HG03139 (cell line): ENCODE data around the gene MOSPD2.

ENCODE experiments used
- ATAC-seq: cut with Tn5 transposase; IDR thresholded peaks from one replicate; pipeline ENCODE4 v1.9.1; 2021; ENCODE audit not compliant: unreplicated experiment

The MOSPD2 gene

DNA sequence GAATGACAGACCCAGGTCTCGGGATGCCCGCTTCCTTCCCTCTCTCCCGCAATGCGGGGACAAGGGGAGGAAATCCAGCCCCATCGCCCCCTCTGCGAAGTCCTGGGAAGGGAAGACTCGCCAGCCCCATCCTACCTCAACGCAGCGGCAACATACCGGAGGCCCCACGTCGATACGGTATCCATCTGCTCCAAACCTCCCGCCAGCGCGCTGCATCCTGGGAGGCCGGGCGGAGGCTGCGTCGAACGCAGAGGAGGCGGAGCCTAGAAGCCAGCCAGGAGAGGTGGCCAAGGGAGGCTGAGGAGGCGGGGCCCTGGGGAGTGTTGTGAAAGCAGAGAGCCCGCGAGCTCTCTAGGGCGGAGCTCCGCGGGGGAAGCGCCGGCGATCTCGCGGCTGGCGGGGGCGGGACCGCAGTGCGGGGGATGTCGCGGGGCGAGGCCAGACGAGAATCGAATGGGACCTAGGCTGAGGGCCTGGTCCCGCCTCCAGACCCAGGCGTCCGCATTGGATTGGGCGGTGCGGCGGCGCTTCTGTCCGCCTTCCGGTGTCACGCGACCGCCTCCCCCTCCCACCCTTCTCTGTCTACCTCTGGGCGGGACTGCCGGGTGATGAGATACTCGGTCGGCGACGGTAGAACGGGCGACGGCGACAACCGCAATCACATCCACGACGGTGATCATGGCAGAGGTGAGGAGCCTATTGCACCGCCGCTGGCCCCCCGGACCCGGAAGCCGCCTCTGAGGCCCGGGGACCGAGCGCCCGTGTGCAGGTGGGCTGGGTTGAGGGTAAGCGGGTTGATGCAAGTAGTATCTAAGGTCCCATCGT is at the start of gene MOSPD2, which contains the start of gene FANCB:
TSS of gene MOSPD2 (plus strand) at position 571 of the 825 bp plus-strand sequence. CDS start at position 679, 108 bp downstream.
TSS of gene FANCB (minus strand) at position 219 of the 825 bp plus-strand sequence. CDS start 7,559 bp downstream, outside the sequence.
- ATAC-seq, result peak; percentile 97

DNA sequence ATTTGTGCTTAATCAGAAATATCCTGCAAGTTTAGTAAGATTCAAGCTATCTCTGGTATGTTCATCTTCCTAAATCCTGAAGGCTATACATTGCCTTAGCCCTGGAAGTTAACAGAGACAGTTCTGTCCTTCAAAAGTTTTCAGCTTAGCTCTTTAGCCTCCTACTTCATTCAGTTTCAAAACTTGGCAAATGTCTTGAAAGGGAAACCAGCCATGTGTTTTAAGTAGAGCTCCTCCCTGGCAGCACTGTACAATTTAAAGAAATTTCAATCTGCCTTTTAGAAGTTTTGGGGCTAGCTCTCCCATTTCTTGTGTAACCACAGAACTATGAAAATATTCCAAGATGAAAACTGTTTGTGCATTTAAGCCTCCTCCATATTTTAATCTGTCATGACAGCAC is 47.4 kb upstream of the MOSPD2 start:
- ATAC-seq, result no peak

DNA sequence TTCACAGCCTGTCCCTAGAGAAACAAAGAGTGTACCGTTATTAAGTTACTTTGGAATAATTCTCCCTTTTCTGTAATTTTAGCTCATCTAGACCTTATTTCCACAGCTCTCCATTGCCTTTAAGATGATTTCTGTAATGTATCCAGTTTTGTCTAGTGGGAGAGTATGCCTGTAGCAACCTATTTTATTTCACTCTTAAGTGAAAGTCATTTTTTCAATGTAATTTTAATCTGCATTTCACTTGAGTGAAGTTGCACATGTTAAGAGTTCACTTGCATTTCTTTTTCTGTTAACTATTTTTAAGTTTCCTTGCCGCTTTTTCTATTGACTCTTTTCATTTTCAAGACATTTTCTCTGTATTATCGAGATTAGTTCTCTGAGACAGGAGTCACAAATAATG is 46.9 kb upstream of the MOSPD2 start:
- no peak for ATAC-seq

- no peak for ATAC-seq
Measured at GRCh38 chrX:14829643-14830042, 43.6 kb upstream of the MOSPD2 start.

DNA sequence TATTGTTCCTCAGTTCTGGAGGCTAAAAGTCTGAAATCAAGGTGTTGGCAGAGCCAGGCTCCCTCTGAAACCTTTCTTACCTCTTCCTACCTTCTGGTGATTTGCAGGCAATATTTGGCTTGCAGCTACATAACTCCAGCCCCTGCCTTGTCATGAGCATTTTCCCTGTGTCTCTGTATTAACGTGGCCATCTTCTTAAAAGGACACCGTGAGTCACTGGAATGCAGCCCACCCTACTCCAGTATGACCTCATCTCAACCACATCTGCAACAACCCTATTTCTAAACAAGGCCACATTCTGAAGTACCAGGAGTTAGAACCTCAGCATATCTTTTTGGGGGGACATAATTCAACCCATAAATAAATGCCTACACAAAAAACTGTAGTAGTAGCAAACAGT is 41.1 kb upstream of the MOSPD2 start:
- no peak for ATAC-seq

DNA sequence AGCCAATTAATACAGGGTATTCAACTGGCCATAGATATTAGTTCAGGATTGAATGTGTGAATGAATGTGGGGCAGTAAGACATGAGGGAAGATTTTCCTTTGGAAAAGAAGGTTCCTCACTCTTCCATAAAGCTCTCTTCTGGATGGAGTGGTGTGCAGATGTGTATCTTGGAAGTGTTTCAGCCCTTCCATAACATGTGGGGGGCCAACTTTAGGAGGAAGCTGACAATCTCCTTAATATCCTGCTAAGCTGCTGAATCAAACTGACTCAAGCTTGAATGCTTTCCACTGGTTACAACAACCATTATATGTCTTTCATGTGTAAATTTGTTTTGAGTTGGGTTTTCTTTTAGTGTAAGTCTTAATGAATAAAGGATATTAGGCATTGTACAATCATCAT is 40.6 kb upstream of the MOSPD2 start:
- ATAC-seq, result no peak

- ATAC-seq, result no peak
Measured at GRCh38 chrX:14837155-14837554, 36.1 kb upstream of the MOSPD2 start.

GRCh38 chrX:14843666-14844065 is 29.6 kb upstream of the MOSPD2 start:
- ATAC-seq, result no peak

- ATAC-seq, result no peak
Measured at GRCh38 chrX:14851526-14851925, 21.7 kb upstream of the MOSPD2 start.

- ATAC-seq, result no peak
Measured at GRCh38 chrX:14864631-14865030, 8.6 kb upstream of the MOSPD2 start.

DNA sequence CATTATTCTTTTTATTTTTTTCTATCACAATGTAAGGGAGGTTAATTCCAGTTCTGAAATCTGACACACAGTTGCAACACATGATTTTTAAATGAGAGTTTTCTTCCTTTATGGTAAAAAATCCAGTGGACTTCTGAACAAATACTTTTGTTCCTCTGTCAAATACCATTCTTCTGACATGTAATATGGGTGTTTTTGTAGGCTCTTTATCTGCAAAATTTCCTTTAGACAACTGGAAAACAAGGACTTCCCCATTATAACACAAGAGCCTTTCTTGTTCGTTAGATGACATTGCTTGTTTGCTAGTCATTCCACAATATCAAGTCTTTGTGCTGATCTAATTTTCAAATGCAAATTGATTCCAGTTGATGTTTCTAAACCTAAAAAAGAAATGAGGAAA is 8.0 kb upstream of the MOSPD2 start:
- ATAC-seq, result no peak

GRCh38 chrX:14871767-14872166 is 1.5 kb upstream of the MOSPD2 start:
- no peak for ATAC-seq

DNA sequence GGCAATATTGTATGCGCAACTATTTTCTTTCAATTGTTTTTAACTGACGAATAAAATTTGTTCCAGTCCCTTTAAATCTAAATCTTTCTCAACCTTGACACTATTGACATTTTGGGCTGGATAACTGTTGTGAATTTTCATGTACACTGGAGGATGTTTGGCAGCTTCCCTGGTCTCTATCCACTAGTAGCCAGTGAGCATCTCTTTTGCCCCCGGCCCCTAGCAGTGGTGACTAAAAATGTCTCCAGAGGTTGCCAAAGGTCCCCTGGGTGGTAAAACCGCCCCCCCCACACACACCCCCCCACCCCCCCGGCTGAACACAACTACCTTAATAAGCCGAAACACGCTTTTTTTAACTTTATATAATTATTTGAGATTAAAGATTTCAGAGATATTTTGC is 866 bp upstream of the MOSPD2 start:
- no peak for ATAC-seq

- no peak for ATAC-seq
Measured at GRCh38 chrX:14873676-14874049, 442 bp downstream of the MOSPD2 start.

DNA sequence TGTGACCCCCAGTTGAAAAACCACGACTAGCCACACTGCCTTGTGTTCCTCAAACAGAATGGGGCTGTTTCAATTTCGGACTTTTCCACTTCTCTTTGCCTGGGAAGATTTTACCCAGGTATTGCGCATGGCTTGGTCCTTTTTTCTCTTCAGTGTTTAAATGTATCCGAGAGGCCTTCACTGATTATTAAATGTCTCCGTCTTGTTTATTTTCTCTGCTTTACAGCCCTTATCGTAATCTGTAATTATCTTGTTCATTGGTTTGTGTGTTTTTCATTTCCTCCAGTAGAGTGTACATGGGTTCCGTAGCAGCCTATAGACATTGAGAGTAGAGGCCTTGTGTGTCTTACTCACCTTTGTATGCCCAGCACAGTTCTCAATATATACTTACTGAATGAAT is 2.4 kb downstream of the MOSPD2 start:
- ATAC-seq, result no peak

DNA sequence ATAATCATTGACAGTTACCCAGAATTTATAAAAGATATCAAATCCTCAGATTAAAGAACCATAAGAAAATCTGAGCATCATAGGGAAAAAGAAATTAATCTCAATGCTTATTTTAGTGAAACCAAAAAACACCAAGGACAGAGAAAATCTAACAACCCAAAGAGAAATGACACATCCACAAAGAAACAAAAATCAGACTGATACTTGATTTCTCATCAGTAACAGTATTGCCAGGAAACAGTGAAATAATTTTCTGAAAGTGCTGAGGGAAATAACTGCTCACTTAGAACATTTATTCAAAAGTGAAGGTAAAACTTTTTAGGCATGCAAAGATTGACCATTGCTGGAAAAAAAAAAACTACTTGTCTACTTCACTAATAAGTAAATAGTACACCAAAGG is 10.6 kb downstream of the MOSPD2 start:
- no peak for ATAC-seq

GRCh38 chrX:14884714-14885113 is 11.5 kb downstream of the MOSPD2 start:
- no peak for ATAC-seq

- no peak for ATAC-seq
Measured at GRCh38 chrX:14886252-14886651, 13.0 kb downstream of the MOSPD2 start.

DNA sequence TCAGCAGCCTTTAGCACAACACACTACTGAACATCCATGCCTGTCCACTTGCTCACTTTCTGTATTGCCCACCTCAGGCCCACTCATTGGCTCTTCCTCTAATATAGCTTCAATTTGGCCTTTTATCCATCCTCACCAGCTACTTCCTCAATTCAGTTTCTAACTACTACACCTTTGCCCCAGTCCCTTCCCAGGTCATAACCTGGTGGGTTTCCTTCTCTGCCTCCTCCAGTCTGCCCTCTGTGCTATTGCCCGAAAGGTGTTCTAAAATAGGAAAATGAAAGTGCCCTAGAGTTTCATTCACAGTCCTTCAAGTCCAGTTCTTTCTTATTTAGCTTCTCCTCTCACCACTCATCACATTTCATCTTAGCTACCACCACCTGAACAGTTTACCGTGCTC is 23.1 kb downstream of the MOSPD2 start:
- no peak for ATAC-seq

DNA sequence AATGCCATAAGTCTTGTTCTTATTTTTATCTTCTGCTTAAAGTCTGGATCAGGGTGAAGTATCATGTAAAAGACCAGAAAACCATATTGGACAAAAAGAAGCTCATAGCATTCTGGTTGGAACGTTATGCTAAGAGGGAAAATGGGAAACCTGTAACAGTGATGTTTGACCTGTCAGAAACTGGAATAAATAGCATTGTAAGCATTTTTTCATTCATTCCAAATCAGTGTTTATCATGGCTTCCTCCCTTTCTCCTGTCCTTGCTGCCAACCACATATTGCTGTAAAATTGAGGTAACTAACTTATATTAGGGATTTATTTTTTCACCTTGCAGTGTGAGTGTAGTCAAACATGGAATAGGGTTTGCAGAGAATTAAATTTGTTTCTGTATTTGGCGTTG is 23.8 kb downstream of the MOSPD2 start:
- no peak for ATAC-seq

DNA sequence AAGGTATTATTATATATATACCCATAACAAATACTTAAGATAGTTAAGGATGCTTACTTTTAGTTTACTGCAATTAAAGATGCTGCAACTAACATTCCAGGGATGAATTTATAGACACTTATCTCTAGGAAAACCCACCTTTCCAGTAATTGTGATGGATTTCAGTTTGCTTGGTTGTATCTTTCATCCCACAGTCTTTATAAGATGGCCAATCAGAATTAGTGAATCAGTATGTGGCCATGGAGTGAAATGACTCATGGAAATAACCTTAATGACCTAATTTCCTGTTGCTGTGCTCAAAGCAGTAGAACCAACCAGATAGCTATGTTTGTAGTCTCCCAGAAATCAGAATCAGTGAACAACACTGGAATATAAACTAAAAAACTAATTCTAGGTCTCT is 26.4 kb downstream of the MOSPD2 start:
- no peak for ATAC-seq

- no peak for ATAC-seq
Measured at GRCh38 chrX:14902537-14902936, 29.3 kb downstream of the MOSPD2 start.

DNA sequence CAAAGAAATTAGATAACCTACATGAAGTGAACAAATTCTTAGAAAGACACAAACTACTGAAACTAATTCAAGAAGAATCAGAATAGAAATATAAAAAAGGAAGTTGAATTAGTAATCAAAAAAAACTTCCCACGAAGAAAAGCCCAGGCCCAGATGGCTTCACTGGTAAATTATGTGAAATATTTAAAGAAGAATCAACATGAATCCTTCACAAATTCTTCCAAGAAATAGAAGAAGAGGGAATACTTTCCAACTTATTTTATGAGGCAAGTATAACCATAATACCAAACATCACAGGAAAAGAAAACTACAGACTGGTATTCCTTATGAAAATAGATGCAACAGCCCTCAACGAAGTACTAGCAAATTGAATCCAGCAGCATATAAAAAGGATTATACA is 30.7 kb downstream of the MOSPD2 start:
- no peak for ATAC-seq
